Loucy (cell line): Measurements from ENCODE around the gene PSMC6.
"Not testable (repeated sequence)": the region's sequence is repeated elsewhere in the genome, so short reads cannot be mapped to it uniquely, and the experiment has no call there.

ENCODE experiments used
- H2AFZ ChIP-seq: fragments of 200-600 bp; sonication (generic); 2 replicates; pipeline ENCODE4 v1.6.0; 2016; ENCODE audit warnings: antibody characterized with exemption, mild to moderate bottlenecking, low read length, moderate library complexity
- H3F3A ChIP-seq: fragments of 200-600 bp; 2 replicates; pipeline ENCODE4 v1.6.0; 2016; ENCODE audit warnings: antibody characterized with exemption, low read depth, mild to moderate bottlenecking
- H3K27me3 ChIP-seq: fragments of 200-600 bp; sonication (generic); 2 replicates; pipeline ENCODE4 v1.6.1; 2014; ENCODE audit warnings: low read length, mild to moderate bottlenecking; ENCODE audit not compliant: insufficient read depth, poor library complexity, severe bottlenecking
- H3K36me3 ChIP-seq: fragments of 200-600 bp; sonication (generic); 2 replicates; pipeline ENCODE4 v1.6.1; 2016; ENCODE audit warnings: low read length; ENCODE audit not compliant: insufficient read depth
- H3K4me1 ChIP-seq: fragments of 200-600 bp; sonication (generic); 2 replicates; pipeline ENCODE4 v1.5.1; 2014; ENCODE audit warnings: low read length, mild to moderate bottlenecking; ENCODE audit not compliant: insufficient read depth, poor library complexity, severe bottlenecking
- H3K4me2 ChIP-seq: fragments of 200-600 bp; sonication (generic); 2 replicates; pipeline ENCODE4 v1.6.0; 2014; ENCODE audit warnings: antibody characterized with exemption, low read length, low read depth, mild to moderate bottlenecking; ENCODE audit not compliant: poor library complexity, severe bottlenecking
- H3K4me3 ChIP-seq: fragments of 200-600 bp; sonication (generic); 2 replicates; pipeline ENCODE4 v1.5.1; 2014; ENCODE audit warnings: low read length, mild to moderate bottlenecking, mixed read lengths; ENCODE audit not compliant: poor library complexity, severe bottlenecking
- H3K79me2 ChIP-seq: fragments of 200-600 bp; sonication (generic); 2 replicates; pipeline ENCODE4 v1.6.1; 2014; ENCODE audit warnings: low read length; ENCODE audit not compliant: insufficient read depth
- H3K9ac ChIP-seq: fragments of 200-600 bp; sonication (generic); 2 replicates; pipeline ENCODE4 v1.6.0; 2014; ENCODE audit warnings: mild to moderate bottlenecking, low read depth, low read length, moderate library complexity; ENCODE audit not compliant: poor library complexity, severe bottlenecking
- H3K9me2 ChIP-seq: fragments of 200-600 bp; sonication (generic); replicated peaks from 2 replicates; pipeline ENCODE4 v1.6.1; 2016; ENCODE audit warnings: low read depth, low read length, mixed read lengths
- H3K9me3 ChIP-seq: fragments of 200-600 bp; sonication (generic); 2 replicates; pipeline ENCODE4 v1.6.1; 2014; ENCODE audit warnings: mild to moderate bottlenecking, antibody characterized with exemption, low read length, low read depth; ENCODE audit not compliant: insufficient read depth
- H4K20me1 ChIP-seq: fragments of 200-600 bp; sonication (generic); 2 replicates; pipeline ENCODE4 v1.6.0; 2014; ENCODE audit warnings: antibody characterized with exemption, low read length, mild to moderate bottlenecking; ENCODE audit not compliant: insufficient read depth, poor library complexity, severe bottlenecking
- EZH2phosphoT487 ChIP-seq: fragments of 200-600 bp; IDR thresholded peaks from 2 replicates; pipeline ENCODE4 v1.6.1; 2018; ENCODE audit warnings: antibody characterized with exemption, mild to moderate bottlenecking, moderate library complexity, borderline replicate concordance
- TF ChIP-seq, protein P1 (sequence below): fragments of 200-600 bp; sonication (generic); conservative IDR thresholded peaks from 2 replicates; pipeline ENCODE4 v1.5.1; 2014; ENCODE audit warnings: mild to moderate bottlenecking, antibody characterized with exemption, low read length

The PSMC6 gene

DNA sequence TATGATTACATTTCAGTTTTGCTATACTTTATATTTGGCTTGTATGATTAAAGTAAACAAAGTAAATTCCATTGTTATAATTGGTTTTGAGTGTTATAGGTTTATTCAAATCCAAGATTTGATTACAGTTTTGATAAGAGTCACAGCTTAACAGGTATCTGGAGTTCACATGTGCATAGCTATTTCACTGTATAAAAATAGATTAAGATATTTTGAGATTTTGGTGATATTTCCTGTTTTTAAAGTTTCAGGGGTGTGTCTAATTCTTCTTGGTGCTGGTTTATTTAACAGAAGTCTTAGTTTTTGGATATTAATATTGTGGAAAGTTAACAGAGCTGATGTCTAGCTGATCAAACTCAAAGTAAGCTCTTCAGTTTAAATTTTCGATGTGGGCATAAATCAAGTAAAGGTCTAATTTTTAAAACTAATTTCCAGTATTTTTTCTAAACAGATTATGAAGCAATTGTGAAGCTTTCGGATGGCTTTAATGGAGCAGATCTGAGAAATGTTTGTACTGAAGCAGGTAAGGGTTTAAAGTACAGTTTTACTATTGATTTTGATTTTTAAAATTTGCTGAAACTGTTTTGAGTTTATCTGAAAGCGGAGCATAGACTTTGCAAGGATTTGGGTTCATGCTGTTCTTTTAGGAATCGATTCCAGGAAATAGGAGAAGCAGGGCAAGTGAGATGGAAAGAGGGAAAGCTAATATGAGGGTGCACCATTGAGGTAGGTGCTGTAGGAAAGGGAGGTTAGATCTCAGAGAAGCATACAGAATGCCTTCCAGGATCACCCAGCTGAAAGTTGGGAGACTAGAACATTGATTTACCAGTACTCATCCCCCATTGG lies 16.7 kb downstream of the PSMC6 start:
- Histone ChIP-seq H3K36me3 (peaks cover 76% of the 10 kb centered on the region), H3K9me3 (no peaks in the 10 kb centered on the region)

DNA sequence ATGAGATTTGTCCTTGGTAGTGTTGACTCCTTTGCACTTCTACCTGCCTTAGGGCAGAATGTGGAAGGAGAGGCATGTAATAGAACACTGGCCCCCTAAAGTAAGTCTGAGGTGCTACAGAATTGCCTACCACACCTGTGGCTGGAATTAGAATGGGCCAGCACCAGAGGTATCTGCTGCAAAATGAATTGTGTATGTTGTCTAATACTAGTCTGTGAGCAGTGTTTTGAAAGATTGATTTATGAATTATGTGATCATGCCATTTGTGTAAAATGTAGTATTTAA lies 17.3 kb downstream of the PSMC6 start:
- Histone ChIP-seq H3K4me1 (no peaks in the 10 kb centered on the region), H3K9me2 (no peaks in the 10 kb centered on the region), H3K4me3 (no peak overlapping the region), H3K27me3 (no peaks in the 10 kb centered on the region), H3K4me2 (no peak overlapping the region), H3K9ac (no peak overlapping the region), H2AFZ (no peak overlapping the region), H3K36me3 (peaks cover 71% of the 10 kb centered on the region), H3K9me3 (no peaks in the 10 kb centered on the region), H3K79me2 (no peaks in the 10 kb centered on the region), H3F3A (0 out of 2 replicates have a peak, but pooled peaks cover 5% of the 10 kb centered on the region), H4K20me1 (peaks cover 4% of the 10 kb centered on the region)
- TF ChIP-seq, protein P1, sequence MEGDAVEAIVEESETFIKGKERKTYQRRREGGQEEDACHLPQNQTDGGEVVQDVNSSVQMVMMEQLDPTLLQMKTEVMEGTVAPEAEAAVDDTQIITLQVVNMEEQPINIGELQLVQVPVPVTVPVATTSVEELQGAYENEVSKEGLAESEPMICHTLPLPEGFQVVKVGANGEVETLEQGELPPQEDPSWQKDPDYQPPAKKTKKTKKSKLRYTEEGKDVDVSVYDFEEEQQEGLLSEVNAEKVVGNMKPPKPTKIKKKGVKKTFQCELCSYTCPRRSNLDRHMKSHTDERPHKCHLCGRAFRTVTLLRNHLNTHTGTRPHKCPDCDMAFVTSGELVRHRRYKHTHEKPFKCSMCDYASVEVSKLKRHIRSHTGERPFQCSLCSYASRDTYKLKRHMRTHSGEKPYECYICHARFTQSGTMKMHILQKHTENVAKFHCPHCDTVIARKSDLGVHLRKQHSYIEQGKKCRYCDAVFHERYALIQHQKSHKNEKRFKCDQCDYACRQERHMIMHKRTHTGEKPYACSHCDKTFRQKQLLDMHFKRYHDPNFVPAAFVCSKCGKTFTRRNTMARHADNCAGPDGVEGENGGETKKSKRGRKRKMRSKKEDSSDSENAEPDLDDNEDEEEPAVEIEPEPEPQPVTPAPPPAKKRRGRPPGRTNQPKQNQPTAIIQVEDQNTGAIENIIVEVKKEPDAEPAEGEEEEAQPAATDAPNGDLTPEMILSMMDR, result no peak
- TF ChIP-seq EZH2phosphoT487, result no peak

More for the DNA sequence above, 16.7 kb downstream of the PSMC6 start:
- peaks cover 4% of the 10 kb centered on the region for H4K20me1 ChIP-seq
- no peak overlapping the region for H3K4me2 ChIP-seq
- no peak overlapping the region for H3K4me3 ChIP-seq
- no peaks in the 10 kb centered on the region for H3K79me2 ChIP-seq
- no peak overlapping the region for H2AFZ ChIP-seq
- H3K9ac ChIP-seq, result no peak overlapping the region
- no peaks in the 10 kb centered on the region for H3K4me1 ChIP-seq
- no peaks in the 10 kb centered on the region for H3K9me2 ChIP-seq
- H3F3A ChIP-seq, result 0 out of 2 replicates have a peak, but pooled peaks cover 4% of the 10 kb centered on the region
- no peaks in the 10 kb centered on the region for H3K27me3 ChIP-seq
- TF ChIP-seq EZH2phosphoT487, result no peak
- TF ChIP-seq, protein P1, result no peak

GRCh38 chr14:52727509-52727908 lies 20.5 kb downstream of the PSMC6 start:
- peaks cover 22% of the 10 kb centered on the region for H3K79me2 ChIP-seq
- H2AFZ ChIP-seq, H4K20me1 ChIP-seq, H3K9me3 ChIP-seq, H3K9me2 ChIP-seq, H3F3A ChIP-seq, H3K9ac ChIP-seq, H3K4me3 ChIP-seq, H3K4me2 ChIP-seq, H3K27me3 ChIP-seq: not testable (repeated sequence)
- H3K4me1 ChIP-seq, result peaks cover 18% of the 10 kb centered on the region
- peaks cover 43% of the 10 kb centered on the region for H3K36me3 ChIP-seq

GRCh38 chr14:52729035-52729434 lies 22.0 kb downstream of the PSMC6 start:
- not testable (repeated sequence) for H3K4me3 ChIP-seq, H3K9me3 ChIP-seq, H3K27me3 ChIP-seq, H4K20me1 ChIP-seq, H3K4me2 ChIP-seq, H3K9ac ChIP-seq, H3F3A ChIP-seq, H3K9me2 ChIP-seq, H2AFZ ChIP-seq
- Histone ChIP-seq H3K79me2 (peaks cover 30% of the 10 kb centered on the region), H3K36me3 (peaks cover 28% of the 10 kb centered on the region), H3K4me1 (peaks cover 27% of the 10 kb centered on the region)
